Measurements from ENCODE around the gene RABGAP1L.
A peak's percentile ranks its signal among the peaks of the same experiment; 100 is the strongest.

Gene RABGAP1L

DNA sequence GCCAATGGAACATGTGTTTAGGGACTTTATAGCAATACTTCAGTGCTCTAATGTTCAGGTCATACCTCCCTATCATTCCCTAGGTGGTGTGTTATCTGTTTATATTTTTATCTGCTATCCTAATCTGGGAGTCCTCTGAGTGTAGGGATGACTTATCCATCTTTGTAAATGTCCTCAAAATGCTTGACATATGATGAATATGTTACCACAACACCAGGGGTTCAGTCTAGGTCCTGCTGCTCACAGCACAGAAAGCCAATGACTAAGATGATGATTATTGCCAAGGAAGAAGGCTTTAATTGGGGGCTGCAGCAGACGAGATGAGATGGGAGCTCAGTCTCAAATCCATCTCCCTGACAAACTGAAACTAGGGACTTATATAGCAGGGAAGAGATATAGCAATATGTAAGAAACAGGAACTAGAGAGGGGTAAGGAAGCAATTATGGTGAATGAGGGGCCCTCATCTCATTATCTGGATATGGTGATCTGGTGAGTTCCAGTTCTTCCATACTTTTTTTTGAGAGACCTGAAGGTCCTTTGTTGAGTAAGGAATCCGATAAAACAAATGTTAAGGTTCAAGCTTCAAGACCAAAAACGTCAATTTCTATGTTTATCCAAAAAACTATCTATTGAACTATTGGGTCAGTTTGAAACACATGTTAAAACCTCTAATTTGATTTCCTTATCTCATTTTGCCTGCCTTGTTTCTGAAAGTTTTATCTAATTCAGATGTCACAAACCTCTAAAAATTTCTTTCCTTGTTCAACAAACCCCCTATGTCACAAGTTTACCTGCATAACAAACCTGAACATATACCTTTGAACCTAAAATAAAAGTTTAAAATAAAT, 583.7 kb downstream of the RABGAP1L start:
- FAIRE-seq (peak; percentile 60), DNase-seq (ENCODE audit: insufficient read length) (no peak)
- TF ChIP-seq POLR2AphosphoS5 (IDR thresholded peaks at IDR 0.05; ENCODE audit: low read depth, low read length) (no peak), TAF1 (IDR thresholded peaks at IDR 0.05; ENCODE audit: borderline replicate concordance, low read depth, low read length) (no peak), POLR2A (IDR thresholded peaks at IDR 0.05; ENCODE audit: low read depth, low read length) (no peak)

GRCh38 chr1:174743654-174744561, 584.6 kb downstream of the RABGAP1L start:
- no peak for DNase-seq (ENCODE audit: insufficient read length)
- TF ChIP-seq POLR2AphosphoS5 (IDR thresholded peaks at IDR 0.05; ENCODE audit: low read depth, low read length) (no peak), POLR2A (IDR thresholded peaks at IDR 0.05; ENCODE audit: low read depth, low read length) (no peak), TAF1 (IDR thresholded peaks at IDR 0.05; ENCODE audit: borderline replicate concordance, low read depth, low read length) (no peak)
- FAIRE-seq: no peak

GRCh38 chr1:174744886-174745285, 585.6 kb downstream of the RABGAP1L start:
- DNase-seq (ENCODE audit: insufficient read length): no peak
- TF ChIP-seq TAF1 (IDR thresholded peaks at IDR 0.05; ENCODE audit: borderline replicate concordance, low read depth, low read length): no peak
- no peak for TF ChIP-seq POLR2A (IDR thresholded peaks at IDR 0.05; ENCODE audit: low read depth, low read length)
- TF ChIP-seq POLR2AphosphoS5 (IDR thresholded peaks at IDR 0.05; ENCODE audit: low read depth, low read length): no peak
- no peak for FAIRE-seq

DNA sequence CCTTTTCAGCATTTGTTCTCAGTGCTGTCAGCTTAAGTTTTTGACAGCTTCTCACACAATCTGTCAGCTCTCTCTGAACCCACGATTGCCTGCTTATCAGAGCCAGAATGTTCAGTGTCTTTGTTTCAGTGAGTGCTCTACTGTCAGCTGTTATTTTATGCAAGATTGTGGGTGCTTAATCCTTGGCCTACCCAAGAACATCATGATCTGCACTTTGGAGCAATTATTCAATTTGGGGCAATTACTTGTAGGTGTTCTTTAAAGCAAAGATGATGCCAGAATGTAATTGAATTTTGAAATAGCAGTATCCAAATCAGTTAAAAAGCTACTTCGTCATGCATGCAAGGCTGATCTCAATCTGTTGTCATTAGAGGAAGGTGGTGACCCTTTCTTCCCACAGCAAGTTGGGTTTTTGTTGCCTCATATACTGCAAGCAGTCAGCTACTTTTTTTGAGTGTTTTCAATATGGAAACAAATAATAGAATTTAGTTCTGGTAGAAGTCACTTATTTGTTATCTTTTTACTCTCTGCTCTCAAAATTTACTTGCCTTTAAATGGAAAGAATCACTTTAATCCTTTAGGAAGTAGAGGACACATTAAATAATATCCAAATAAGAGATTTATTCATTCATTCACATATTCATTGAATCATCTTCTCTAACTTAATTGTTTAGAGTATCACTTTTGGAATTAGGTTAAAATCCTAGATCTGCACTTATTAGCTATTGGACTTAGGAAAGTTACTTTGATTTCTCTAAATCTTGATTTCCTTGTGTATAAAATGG, 586.9 kb downstream of the RABGAP1L start:
- no peak for DNase-seq (ENCODE audit: insufficient read length)
- FAIRE-seq: no peak
- TF ChIP-seq POLR2AphosphoS5 (IDR thresholded peaks at IDR 0.05; ENCODE audit: low read depth, low read length) (no peak), POLR2A (IDR thresholded peaks at IDR 0.05; ENCODE audit: low read depth, low read length) (no peak)

DNA sequence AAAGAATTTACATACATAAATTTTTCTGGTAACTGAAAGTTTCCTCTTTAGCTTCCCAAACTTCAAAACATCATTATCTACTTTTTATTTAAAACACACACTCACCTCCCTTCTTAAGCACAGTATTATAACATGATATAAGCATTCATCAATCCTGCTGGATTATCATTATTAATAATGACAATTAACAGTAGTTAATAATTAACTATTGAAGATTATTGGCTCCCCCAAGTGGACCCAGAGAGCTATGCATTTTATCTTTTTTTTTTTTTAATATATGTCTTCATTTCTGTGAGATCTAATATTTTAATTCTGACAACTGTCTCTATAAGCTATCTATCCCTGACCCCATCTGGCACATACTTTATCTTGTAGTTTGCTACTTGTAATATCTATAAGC, 588.3 kb downstream of the RABGAP1L start:
- DNase-seq (ENCODE audit: insufficient read length): no peak
- FAIRE-seq: no peak
- TF ChIP-seq POLR2AphosphoS5 (IDR thresholded peaks at IDR 0.05; ENCODE audit: low read depth, low read length) (no peak), POLR2A (IDR thresholded peaks at IDR 0.05; ENCODE audit: low read depth, low read length) (no peak), TAF1 (IDR thresholded peaks at IDR 0.05; ENCODE audit: borderline replicate concordance, low read depth, low read length) (no peak)

DNA sequence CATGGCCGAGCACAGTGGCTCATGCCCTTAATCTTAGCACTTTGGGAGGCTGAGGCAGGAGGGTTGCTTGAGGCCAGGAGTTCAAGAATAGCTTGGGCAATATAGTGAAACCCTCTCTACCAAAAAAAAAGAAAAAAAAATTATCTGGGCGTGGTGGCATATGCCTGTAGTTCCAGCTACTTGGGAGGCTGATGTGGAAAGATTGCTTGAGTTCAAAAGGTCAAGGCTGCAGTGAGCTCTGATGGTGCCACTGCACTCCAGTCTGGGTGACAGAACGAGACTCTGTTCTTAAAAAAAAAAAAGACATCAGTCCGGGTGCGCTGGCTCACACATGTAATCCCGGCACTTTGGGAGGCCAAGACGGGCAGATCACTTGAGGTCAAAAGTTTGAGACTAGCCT, 589.3 kb downstream of the RABGAP1L start:
- DNase-seq (ENCODE audit: insufficient read length) (no peak), FAIRE-seq (no peak)
- TF ChIP-seq POLR2A (IDR thresholded peaks at IDR 0.05; ENCODE audit: low read depth, low read length) (no peak), TAF1 (IDR thresholded peaks at IDR 0.05; ENCODE audit: borderline replicate concordance, low read depth, low read length) (no peak), POLR2AphosphoS5 (IDR thresholded peaks at IDR 0.05; ENCODE audit: low read depth, low read length) (no peak)

GRCh38 chr1:174753131-174753530, 593.8 kb downstream of the RABGAP1L start:
- TF ChIP-seq POLR2A (IDR thresholded peaks at IDR 0.05; ENCODE audit: low read depth, low read length) (no peak), TAF1 (IDR thresholded peaks at IDR 0.05; ENCODE audit: borderline replicate concordance, low read depth, low read length) (no peak)
- no peak for DNase-seq (ENCODE audit: insufficient read length)
- no peak for FAIRE-seq

GRCh38 chr1:174761335-174761734, 602.0 kb downstream of the RABGAP1L start:
- DNase-seq (ENCODE audit: insufficient read length): no peak
- FAIRE-seq: no peak
- TF ChIP-seq TAF1 (IDR thresholded peaks at IDR 0.05; ENCODE audit: borderline replicate concordance, low read depth, low read length): no peak

DNA sequence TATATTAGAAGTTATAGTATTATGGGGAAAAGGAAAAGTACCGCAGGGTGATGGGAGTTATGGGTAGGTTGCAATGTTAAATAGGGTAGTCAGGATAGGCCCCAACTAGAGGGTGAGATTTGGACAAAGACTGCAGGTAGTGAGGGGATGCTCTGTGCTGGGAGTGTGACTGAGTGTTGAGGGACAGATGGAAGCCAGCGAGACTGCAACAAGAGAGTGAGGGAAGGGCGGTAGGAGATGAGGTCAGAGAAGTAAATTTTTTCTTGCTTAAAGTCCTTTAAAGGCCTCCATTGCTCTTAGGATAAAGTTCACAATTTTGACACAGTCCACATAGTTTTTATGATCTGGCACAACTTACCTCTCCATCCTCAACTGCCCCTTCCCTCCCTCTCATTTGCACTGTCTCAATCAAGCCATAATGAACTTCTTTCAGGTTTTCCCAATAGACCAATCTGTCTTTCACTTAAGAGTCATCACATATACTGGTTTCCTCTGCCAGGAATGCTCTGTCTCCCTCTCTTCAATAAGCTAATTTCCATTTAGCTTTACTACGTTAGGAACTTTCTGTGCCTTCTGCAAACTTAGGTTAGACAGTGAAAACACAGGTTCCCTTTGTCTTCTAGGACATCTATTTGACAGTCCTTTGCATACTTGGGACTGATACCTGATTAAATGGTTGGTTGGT, 602.7 kb downstream of the RABGAP1L start:
- FAIRE-seq (no peak), DNase-seq (ENCODE audit: insufficient read length) (no peak)
- TF ChIP-seq TAF1 (IDR thresholded peaks at IDR 0.05; ENCODE audit: borderline replicate concordance, low read depth, low read length) (no peak), POLR2A (IDR thresholded peaks at IDR 0.05; ENCODE audit: low read depth, low read length) (no peak), POLR2AphosphoS5 (IDR thresholded peaks at IDR 0.05; ENCODE audit: low read depth, low read length) (no peak)

GRCh38 chr1:174764191-174764590, 604.9 kb downstream of the RABGAP1L start:
- DNase-seq (ENCODE audit: insufficient read length) (no peak), FAIRE-seq (no peak)
- TF ChIP-seq POLR2AphosphoS5 (IDR thresholded peaks at IDR 0.05; ENCODE audit: low read depth, low read length) (no peak), POLR2A (IDR thresholded peaks at IDR 0.05; ENCODE audit: low read depth, low read length) (no peak), TAF1 (IDR thresholded peaks at IDR 0.05; ENCODE audit: borderline replicate concordance, low read depth, low read length) (no peak)

GRCh38 chr1:174766727-174767126, 607.4 kb downstream of the RABGAP1L start:
- TF ChIP-seq TAF1 (IDR thresholded peaks at IDR 0.05; ENCODE audit: borderline replicate concordance, low read depth, low read length) (no peak), POLR2AphosphoS5 (IDR thresholded peaks at IDR 0.05; ENCODE audit: low read depth, low read length) (no peak), POLR2A (IDR thresholded peaks at IDR 0.05; ENCODE audit: low read depth, low read length) (no peak)
- DNase-seq (ENCODE audit: insufficient read length) (no peak), FAIRE-seq (no peak)

Data from GM12892 (cell line).